Measurements from ENCODE around the gene COPS2.

DNA sequence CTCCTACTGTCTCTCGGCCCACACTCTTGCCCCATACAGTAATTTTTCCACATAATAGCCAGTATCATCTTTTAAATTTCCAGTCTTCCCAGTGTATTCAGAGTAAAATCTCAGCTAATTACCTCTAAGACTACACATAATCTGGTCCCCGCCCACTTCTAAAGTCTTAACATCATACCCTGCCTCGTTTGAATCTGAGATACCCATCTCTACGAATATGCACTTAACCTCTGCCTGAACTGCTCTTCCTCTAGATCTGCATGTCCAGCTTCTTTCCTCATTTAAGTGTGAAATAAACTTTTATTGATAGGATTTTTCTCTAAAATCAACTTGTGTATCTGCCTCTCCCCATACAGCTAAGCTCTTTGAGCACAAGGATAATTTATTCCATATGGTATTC lies 34.6 kb downstream of the COPS2 start:
- TF ChIP-seq POLR2AphosphoS5 (IDR thresholded peaks at IDR 0.05) (no peak), POLR2A (IDR thresholded peaks at IDR 0.05) (no peak)
- TF ChIP-seq, protein P1, sequence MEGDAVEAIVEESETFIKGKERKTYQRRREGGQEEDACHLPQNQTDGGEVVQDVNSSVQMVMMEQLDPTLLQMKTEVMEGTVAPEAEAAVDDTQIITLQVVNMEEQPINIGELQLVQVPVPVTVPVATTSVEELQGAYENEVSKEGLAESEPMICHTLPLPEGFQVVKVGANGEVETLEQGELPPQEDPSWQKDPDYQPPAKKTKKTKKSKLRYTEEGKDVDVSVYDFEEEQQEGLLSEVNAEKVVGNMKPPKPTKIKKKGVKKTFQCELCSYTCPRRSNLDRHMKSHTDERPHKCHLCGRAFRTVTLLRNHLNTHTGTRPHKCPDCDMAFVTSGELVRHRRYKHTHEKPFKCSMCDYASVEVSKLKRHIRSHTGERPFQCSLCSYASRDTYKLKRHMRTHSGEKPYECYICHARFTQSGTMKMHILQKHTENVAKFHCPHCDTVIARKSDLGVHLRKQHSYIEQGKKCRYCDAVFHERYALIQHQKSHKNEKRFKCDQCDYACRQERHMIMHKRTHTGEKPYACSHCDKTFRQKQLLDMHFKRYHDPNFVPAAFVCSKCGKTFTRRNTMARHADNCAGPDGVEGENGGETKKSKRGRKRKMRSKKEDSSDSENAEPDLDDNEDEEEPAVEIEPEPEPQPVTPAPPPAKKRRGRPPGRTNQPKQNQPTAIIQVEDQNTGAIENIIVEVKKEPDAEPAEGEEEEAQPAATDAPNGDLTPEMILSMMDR (IDR thresholded peaks at IDR 0.05 in 8 of 11, conservative IDR thresholded peaks at IDR 0.05 in 3 of 11): no peak

All from spleen (tissue), 7 donors.